Erythroblast (primary cell): ENCODE measurements around the gene RNPS1.

Experiments used
- GATA1 ChIP-seq: IDR thresholded peaks from 2 replicates; pipeline ENCODE4 v1.6.1; 2011; ENCODE audit warnings: low read depth, mild to moderate bottlenecking, control low read depth, low read length, moderate library complexity
- POLR2A ChIP-seq: IDR thresholded peaks from 2 replicates; pipeline ENCODE4 v1.6.1; 2011; ENCODE audit warnings: mild to moderate bottlenecking, low read length

DNA sequence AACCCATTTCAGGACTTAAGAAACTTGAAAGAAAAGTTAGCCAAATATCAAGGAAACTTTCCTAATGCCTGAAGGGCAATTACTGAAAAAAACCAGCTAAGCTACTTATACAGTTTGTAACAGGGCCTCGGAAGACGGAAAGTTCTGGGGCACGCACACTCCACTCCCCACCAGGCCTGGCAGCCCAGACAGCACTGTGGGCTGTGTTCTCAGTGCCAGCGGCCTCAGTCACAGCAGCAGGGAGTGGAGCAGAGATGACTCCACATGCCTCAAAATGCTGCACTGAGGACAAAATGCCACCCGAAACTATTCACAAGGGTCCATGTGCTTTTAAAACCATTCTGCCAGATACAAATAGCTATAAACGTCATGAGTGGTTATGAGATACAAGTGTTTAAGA, 10.2 kb downstream of the RNPS1 start:
- no peak for TF ChIP-seq POLR2A
- TF ChIP-seq GATA1 = no peak
